ENCODE measurements around the gene SSH2. TPM values are rescaled to one million over a fixed set of nuclear protein-coding genes. Genes with fewer than 3 reads are reported as not detected.

Gene SSH2
- total RNA-seq, 1 experiment from 2014 or later, result 22.9 TPM

DNA sequence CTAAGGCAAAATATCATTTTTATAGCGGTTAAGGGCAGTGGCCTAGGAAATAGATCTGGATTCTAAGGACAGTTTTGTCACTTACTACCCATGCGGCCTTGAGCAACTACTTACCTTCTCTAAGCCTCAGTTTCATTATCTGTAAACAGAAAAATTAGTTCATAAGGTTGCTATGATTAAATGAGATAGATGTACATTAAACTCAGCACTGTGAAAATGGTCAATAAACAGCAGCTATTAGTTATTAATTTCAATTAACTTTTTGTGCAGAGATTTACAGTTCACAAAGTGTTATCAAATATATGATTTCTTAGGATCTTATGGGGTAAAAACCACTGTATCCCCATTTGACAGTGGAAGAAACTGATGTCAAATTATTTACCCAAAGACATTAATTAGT, 171.8 kb downstream of the SSH2 start:
- Mint-ChIP-seq H3K36me3 (ENCODE audit: insufficient read depth, unreplicated experiment) (peaks cover 13% of the 10 kb centered on the region), H3K4me3 (ENCODE audit: low read depth, unreplicated experiment) (no peak overlapping the region), H3K27ac (ENCODE audit: unreplicated experiment) (no peak overlapping the region), H3K9me3 (ENCODE audit: low read depth, unreplicated experiment) (no peaks in the 10 kb centered on the region), H3K27me3 (ENCODE audit: unreplicated experiment) (no peaks in the 10 kb centered on the region), H3K4me1 (ENCODE audit: low read depth, unreplicated experiment) (peaks cover 15% of the 10 kb centered on the region)
- TF ChIP-seq, protein P1, sequence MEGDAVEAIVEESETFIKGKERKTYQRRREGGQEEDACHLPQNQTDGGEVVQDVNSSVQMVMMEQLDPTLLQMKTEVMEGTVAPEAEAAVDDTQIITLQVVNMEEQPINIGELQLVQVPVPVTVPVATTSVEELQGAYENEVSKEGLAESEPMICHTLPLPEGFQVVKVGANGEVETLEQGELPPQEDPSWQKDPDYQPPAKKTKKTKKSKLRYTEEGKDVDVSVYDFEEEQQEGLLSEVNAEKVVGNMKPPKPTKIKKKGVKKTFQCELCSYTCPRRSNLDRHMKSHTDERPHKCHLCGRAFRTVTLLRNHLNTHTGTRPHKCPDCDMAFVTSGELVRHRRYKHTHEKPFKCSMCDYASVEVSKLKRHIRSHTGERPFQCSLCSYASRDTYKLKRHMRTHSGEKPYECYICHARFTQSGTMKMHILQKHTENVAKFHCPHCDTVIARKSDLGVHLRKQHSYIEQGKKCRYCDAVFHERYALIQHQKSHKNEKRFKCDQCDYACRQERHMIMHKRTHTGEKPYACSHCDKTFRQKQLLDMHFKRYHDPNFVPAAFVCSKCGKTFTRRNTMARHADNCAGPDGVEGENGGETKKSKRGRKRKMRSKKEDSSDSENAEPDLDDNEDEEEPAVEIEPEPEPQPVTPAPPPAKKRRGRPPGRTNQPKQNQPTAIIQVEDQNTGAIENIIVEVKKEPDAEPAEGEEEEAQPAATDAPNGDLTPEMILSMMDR (IDR thresholded peaks at IDR 0.05; ENCODE audit: unreplicated experiment), result no peak
- CTCF ChIA-PET, result no interaction called here
- no TSS peak for BruUV-seq (replicated peaks)
- intact Hi-C loops (cut with micrococcal nuclease; ENCODE audit: unreplicated experiment), result no loop called here
- no peak for DNase-seq

DNA sequence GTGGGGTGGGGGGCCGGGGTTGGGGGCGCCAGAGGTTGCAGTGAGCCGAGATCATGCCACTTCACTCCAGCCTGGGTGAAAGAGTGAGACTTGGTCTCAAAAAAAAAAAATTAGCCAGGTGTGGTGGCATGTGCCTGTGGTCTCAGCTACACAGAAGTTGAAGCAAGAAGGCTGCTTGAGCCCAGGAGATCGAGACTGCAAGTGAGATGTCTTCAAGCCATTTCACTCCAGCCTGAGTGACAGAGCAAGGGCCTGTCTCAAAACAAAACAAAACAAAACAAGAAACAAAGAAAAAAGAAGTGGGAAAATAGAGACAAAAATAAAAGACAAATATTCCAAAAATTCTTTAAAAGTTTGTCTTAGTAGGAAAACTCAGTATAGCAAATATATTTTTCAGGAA, 172.2 kb downstream of the SSH2 start:
- Mint-ChIP-seq H3K4me1 (ENCODE audit: low read depth, unreplicated experiment) (peaks cover 15% of the 10 kb centered on the region), H3K4me3 (ENCODE audit: low read depth, unreplicated experiment) (no peak overlapping the region), H3K36me3 (ENCODE audit: insufficient read depth, unreplicated experiment) (peaks cover 13% of the 10 kb centered on the region), H3K27me3 (ENCODE audit: unreplicated experiment) (no peaks in the 10 kb centered on the region), H3K27ac (ENCODE audit: unreplicated experiment) (no peak overlapping the region), H3K9me3 (ENCODE audit: low read depth, unreplicated experiment) (no peaks in the 10 kb centered on the region)
- no peak for DNase-seq
- BruUV-seq (replicated peaks), result no TSS peak
- intact Hi-C loops (cut with micrococcal nuclease; ENCODE audit: unreplicated experiment), result no loop called here
- TF ChIP-seq, protein P1 (IDR thresholded peaks at IDR 0.05; ENCODE audit: unreplicated experiment), result no peak
- CTCF ChIA-PET, result no interaction called here

DNA sequence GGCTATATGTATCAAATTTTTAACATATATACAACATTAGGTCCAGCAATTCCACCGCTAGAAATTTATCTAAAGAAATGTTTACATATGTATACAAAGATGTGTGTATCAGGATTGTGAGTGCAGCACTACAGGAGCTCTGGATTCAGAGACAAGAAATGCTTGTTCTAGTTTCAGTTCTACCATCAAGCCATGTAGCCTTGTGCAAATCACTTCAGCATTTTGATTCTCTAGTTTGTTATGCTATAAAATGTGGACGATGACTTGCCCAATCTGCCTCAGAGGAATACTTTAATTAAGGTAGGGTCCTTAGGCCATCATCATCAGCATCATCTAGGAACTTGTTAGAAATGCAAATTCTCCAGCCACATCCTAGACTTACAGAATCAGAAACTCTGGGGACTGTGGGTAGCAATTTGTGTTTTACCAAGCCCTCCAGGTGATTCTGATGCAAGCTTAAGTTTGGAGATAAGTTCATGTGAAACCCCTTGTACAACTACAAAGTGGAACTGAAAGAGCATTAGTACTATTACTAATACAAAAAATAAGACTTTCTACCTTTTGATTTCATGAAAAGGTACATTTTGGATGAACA, 176.1 kb downstream of the SSH2 start:
- no TSS peak for BruUV-seq (replicated peaks)
- H3K36me3 Mint-ChIP-seq (ENCODE audit: insufficient read depth, unreplicated experiment), result no peaks in the 10 kb centered on the region
- CTCF ChIA-PET, result interaction anchor here (0.7 kb wide), 1 partner anchor 1649 kb away, joined by 5 read pairs; no protein-coding TSS in a partner anchor
- no peak overlapping the region for H3K27ac Mint-ChIP-seq (ENCODE audit: unreplicated experiment)
- intact Hi-C loops (cut with micrococcal nuclease; ENCODE audit: unreplicated experiment), result no loop called here
- H3K27me3 Mint-ChIP-seq (ENCODE audit: unreplicated experiment), result no peaks in the 10 kb centered on the region
- DNase-seq, result no peak
- TF ChIP-seq, protein P1 (IDR thresholded peaks at IDR 0.05; ENCODE audit: unreplicated experiment), result no peak
- H3K4me3 Mint-ChIP-seq (ENCODE audit: low read depth, unreplicated experiment), result no peak overlapping the region
- H3K9me3 Mint-ChIP-seq (ENCODE audit: low read depth, unreplicated experiment), result no peaks in the 10 kb centered on the region
- no peaks in the 10 kb centered on the region for H3K4me1 Mint-ChIP-seq (ENCODE audit: low read depth, unreplicated experiment)

DNA sequence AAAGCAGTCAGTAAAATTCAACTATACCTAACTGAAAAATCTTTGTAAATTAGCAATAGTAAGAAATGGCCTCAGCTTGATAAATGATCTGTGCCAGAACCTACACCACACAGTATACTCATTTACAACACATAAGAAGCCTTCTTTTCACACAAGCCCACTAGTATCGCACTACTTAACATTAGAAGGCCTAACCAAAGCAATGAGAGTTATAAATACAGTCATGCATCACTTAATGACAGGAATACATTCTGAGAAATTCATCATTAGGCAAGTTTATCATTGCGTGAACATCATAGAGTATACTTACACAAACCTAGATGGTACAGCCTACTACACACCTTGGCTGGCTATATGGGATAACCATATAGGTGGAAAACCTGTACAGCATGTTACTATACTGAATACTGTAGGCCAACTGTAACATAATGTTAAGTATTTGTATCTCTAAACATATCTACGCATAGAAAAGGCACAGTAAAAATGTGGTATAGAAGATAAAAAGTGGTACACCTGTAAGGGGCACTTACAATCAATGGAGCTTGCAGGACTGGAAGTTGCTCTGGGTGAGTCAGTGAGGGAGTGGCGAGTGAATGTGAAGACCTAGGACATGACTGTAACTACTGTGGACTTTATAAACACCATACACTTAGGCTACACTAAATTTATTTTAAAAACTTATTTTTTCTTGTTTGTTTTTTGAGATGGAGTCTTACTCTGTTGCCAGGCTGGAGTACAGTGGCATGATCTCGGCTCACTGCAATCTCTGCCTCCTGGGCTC, 180.8 kb downstream of the SSH2 start:
- DNase-seq, result no peak
- H3K27ac Mint-ChIP-seq (ENCODE audit: unreplicated experiment), result no peak overlapping the region
- CTCF ChIA-PET, result interaction anchor here (0.5 to 1.4 kb wide), 2 partner anchors 63 to 84 kb away, joined by 5 to 6 read pairs; no protein-coding TSS in a partner anchor
- TF ChIP-seq, protein P1 (IDR thresholded peaks at IDR 0.05; ENCODE audit: unreplicated experiment), result no peak
- H3K27me3 Mint-ChIP-seq (ENCODE audit: unreplicated experiment), result no peaks in the 10 kb centered on the region
- H3K9me3 Mint-ChIP-seq (ENCODE audit: low read depth, unreplicated experiment), result no peaks in the 10 kb centered on the region
- intact Hi-C loops (cut with micrococcal nuclease; ENCODE audit: unreplicated experiment), result no loop called here
- peaks cover 16% of the 10 kb centered on the region for H3K4me1 Mint-ChIP-seq (ENCODE audit: low read depth, unreplicated experiment)
- H3K4me3 Mint-ChIP-seq (ENCODE audit: low read depth, unreplicated experiment), result no peak overlapping the region
- peaks cover 6% of the 10 kb centered on the region for H3K36me3 Mint-ChIP-seq (ENCODE audit: insufficient read depth, unreplicated experiment)
- BruUV-seq (replicated peaks), result no TSS peak

Measured in Calu3 (cell line).